Measurements from ENCODE around the gene TMEM132C.

- TF ChIP-seq MAX (IDR thresholded peaks at IDR 0.05) (no peak), CTCF (IDR thresholded peaks at IDR 0.05; ENCODE audit: control extremely low read depth in 1 of 3, insufficient read depth in 1 of 3, low read depth in 1 of 3, low read length in 3 of 3) (no peak), FOSL1 (IDR thresholded peaks at IDR 0.05; ENCODE audit: insufficient read depth, low read depth, low read length) (no peak), POLR2A (IDR thresholded peaks at IDR 0.05; ENCODE audit: control extremely low read depth in 1 of 2, low read depth in 2 of 2, low read length in 2 of 2) (no peak), EP300 (IDR thresholded peaks at IDR 0.05; ENCODE audit: borderline replicate concordance in 1 of 2, low read depth in 2 of 2, low read length in 2 of 2) (no peak), SIN3A (conservative IDR thresholded peaks at IDR 0.05 in 1 of 2, IDR thresholded peaks at IDR 0.05 in 1 of 2; ENCODE audit: low read depth in 1 of 2, low read length in 2 of 2) (no peak), SP1 (IDR thresholded peaks at IDR 0.05; ENCODE audit: low read depth, low read length) (no peak), ZNF274 (IDR thresholded peaks at IDR 0.05; ENCODE audit: borderline replicate concordance, extremely low read depth, low read length) (no peak)
These were observed 177.6 kb downstream of the TMEM132C start for GRCh38 chr12:128444598-128444997.
